ENCODE data around the gene UNC5A.
"Not testable (repeated sequence)": the region's sequence is repeated elsewhere in the genome, so short reads cannot be mapped to it uniquely, and the experiment has no call there.

UNC5A gene

GRCh38 chr5:176866707-176867310 is 56.5 kb downstream of the UNC5A start:
- no peak overlapping the region for H3K4me3 ChIP-seq (ENCODE audit: low read length)
- TF ChIP-seq CTCF (conservative IDR thresholded peaks at IDR 0.05; ENCODE audit: low read length), result no peak
- no peak for DNase-seq (ENCODE audit: low read depth)

GRCh38 chr5:176868126-176868525 is 57.8 kb downstream of the UNC5A start:
- no peak overlapping the region for H3K4me3 ChIP-seq (ENCODE audit: low read length)
- no peak for TF ChIP-seq CTCF (conservative IDR thresholded peaks at IDR 0.05; ENCODE audit: low read length)
- DNase-seq (ENCODE audit: low read depth), result no peak

- no peak for DNase-seq (ENCODE audit: low read depth)
- no peak overlapping the region for H3K4me3 ChIP-seq (ENCODE audit: low read length)
- TF ChIP-seq CTCF (conservative IDR thresholded peaks at IDR 0.05; ENCODE audit: low read length), result no peak
Measured at GRCh38 chr5:176868731-176869130, 58.4 kb downstream of the UNC5A start.

- DNase-seq (ENCODE audit: low read depth), result no peak
- no peak for TF ChIP-seq CTCF (conservative IDR thresholded peaks at IDR 0.05; ENCODE audit: low read length)
- no peak overlapping the region for H3K4me3 ChIP-seq (ENCODE audit: low read length)
Measured at GRCh38 chr5:176869501-176870109, 59.2 kb downstream of the UNC5A start.

GRCh38 chr5:176870110-176870591 is 59.8 kb downstream of the UNC5A start:
- DNase-seq (ENCODE audit: low read depth), result peak; percentile 24
- no peak overlapping the region for H3K4me3 ChIP-seq (ENCODE audit: low read length)
- peak; percentile 36 for TF ChIP-seq CTCF (conservative IDR thresholded peaks at IDR 0.05; ENCODE audit: low read length)

- not testable (repeated sequence) for DNase-seq (ENCODE audit: low read depth); H3K4me3 ChIP-seq (ENCODE audit: low read length)
Measured at GRCh38 chr5:176870644-176871043, 60.3 kb downstream of the UNC5A start.

GRCh38 chr5:176872586-176872985 is 62.2 kb downstream of the UNC5A start:
- not testable (repeated sequence) for DNase-seq (ENCODE audit: low read depth); H3K4me3 ChIP-seq (ENCODE audit: low read length)

- DNase-seq (ENCODE audit: low read depth), result not testable (repeated sequence)
Measured at GRCh38 chr5:176873011-176873410, 62.7 kb downstream of the UNC5A start.

More at GRCh38 chr5:176873011-176873410, 62.7 kb downstream of the UNC5A start:
- H3K4me3 ChIP-seq (ENCODE audit: low read length), result not testable (repeated sequence)

Measured in AG10803 (cell line).